Right cardiac atrium (tissue), 5 donors: ENCODE results near the gene RRAGC. TPM values are rescaled to one million over a fixed set of nuclear protein-coding genes. Genes with fewer than 3 reads are reported as not detected.
A peak's percentile ranks its signal among the peaks of the same experiment; 100 is the strongest.
"Not testable (repeated sequence)": the region's sequence is repeated elsewhere in the genome, so short reads cannot be mapped to it uniquely, and the experiment has no call there.

Source experiments
- ATAC-seq, 2 donors: fragments of 200-7000 bp; cut with Tn5 transposase; one replicate each; pipeline versions ENCODE4 v1.8.0 to v1.9.1; 2020; ENCODE audit warnings: moderate library complexity in 2 of 2, mild to moderate bottlenecking in 1 of 2
- DNase-seq, 3 donors: peaks; one replicate each; pipeline ENCODE4 v3.0.0-alpha.2; 2020
- H3K27ac ChIP-seq: one replicate; pipeline ENCODE4 v1.5.1; 2013; ENCODE audit warnings: mild to moderate bottlenecking, low read length, control low read depth, moderate library complexity
- H3K27me3 ChIP-seq: one replicate; pipeline ENCODE4 v1.6.1; 2013; ENCODE audit not compliant: control insufficient read depth, insufficient read depth
- H3K4me1 ChIP-seq: one replicate; pipeline ENCODE4 v1.6.1; 2013; ENCODE audit warnings: low read length; ENCODE audit not compliant: control insufficient read depth, insufficient read depth
- H3K4me3 ChIP-seq: one replicate; pipeline ENCODE4 v1.5.1; 2013; ENCODE audit warnings: low read length, control low read depth
- H3K9me3 ChIP-seq: one replicate; pipeline ENCODE4 v1.6.1; 2013; ENCODE audit warnings: low read length; ENCODE audit not compliant: control insufficient read depth
- WGBS: extraction: QIAGEN DNeasy Blood & Tissue Kit; methylation state at CpG from one replicate; pipeline ENCODE4 v1.1.7; 2013; 5-methylcytosine and 5-hydroxymethylcytosine counted together
- intact Hi-C, 4 donors: fragments of 100-400 bp; cut with DNase I; formaldehyde crosslinking; loops; one replicate each; pipeline versions ENCODE4 v1.11.0 to v1.14.0; 2022 to 2023
- polyA plus RNA-seq: library from polyadenylated mRNA; stranded (reverse); fragments of 200-250 nt; gene quantifications from one replicate; pipeline ENCODE4 v1.2.3, GENCODE V29; 2013
- total RNA-seq, 4 donors: library from RNA; stranded (reverse); fragmentation: NEBNext Ultra II Directional; extraction: Animal tissue kit (Norgen Biotek cat#: 25700); gene quantifications; one replicate each; pipeline ENCODE4 v1.2.1, GENCODE V29; 2021
- donor health status: healthy with polysubstance abuse.
- donor health status: DM: no; HTN: yes; CAD: no.
- donor health status: DM: no; HTN: no; CAD: no.
- donor health status: DM: no; HTN: yes; CAD: no; lungs with severe emphysema.
- donor health status: DM: yes; HTN: yes; CAD: no.

Gene RRAGC
- total and polyA plus RNA-seq, 5 donors = 12.5 to 21.8 (median 17.4) TPM

DNA sequence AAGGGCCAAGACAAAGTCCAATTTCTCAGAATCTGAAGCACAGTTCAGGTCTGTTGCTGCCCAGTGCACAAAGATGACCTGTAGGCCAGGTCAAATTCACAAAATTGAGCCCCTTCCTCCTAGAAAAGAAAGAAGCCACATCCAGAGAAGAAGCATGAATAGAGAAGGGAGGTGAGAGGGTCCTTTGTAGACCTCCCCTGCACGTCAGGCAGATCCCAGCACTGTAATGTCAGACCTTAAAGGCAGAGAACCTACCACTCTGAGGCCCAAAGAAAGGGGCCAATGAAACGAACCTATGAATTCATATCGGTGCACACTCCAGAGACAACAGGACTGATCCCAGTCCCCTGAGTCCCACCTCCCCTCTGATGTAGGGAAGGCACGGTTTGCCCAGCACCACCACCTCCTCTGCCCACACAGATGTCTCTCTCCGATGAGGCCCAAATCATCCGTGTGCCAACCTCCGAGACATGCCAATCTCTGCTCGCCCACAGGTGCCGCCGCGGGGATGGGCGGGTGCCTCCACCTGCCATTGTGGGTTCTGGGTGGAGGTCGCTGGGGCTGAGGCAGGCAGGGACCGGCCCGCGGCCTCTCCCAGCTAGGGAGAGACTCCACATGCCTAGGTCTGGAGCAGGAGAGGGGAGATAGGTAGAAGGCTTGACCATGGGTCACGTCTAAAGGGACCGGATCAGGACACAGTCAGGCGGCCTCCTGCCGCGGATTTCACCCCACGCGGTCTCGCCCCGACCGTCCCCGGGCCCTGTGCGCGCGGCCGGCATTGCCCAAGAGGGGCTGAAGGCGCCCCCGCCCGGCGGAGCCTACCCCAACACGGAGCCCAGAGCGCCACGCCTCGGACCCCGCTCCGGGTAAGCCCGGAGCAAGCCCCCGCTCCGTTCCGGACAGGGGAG lies 42.1 kb downstream of the RRAGC start:
- DNase-seq (peak in 2 of 3 donors; percentile 47 to 54), ATAC-seq (peak; percentile 20 to 36)
- 34% methylated on average over 45 of the region's 45 CpGs for WGBS
- no peaks in the 10 kb centered on the region for H3K4me1 ChIP-seq
- H3K27me3 ChIP-seq = no peaks in the 10 kb centered on the region
- intact Hi-C loops = loop anchor here in 1 of 4 donors (5.0 kb wide), 1 partner anchor 210 kb away; no protein-coding TSS in a partner anchor
- no peak overlapping the region for H3K27ac ChIP-seq
- H3K9me3 ChIP-seq = no peaks in the 10 kb centered on the region
- H3K4me3 ChIP-seq = peak overlapping the region; percentile 32

DNA sequence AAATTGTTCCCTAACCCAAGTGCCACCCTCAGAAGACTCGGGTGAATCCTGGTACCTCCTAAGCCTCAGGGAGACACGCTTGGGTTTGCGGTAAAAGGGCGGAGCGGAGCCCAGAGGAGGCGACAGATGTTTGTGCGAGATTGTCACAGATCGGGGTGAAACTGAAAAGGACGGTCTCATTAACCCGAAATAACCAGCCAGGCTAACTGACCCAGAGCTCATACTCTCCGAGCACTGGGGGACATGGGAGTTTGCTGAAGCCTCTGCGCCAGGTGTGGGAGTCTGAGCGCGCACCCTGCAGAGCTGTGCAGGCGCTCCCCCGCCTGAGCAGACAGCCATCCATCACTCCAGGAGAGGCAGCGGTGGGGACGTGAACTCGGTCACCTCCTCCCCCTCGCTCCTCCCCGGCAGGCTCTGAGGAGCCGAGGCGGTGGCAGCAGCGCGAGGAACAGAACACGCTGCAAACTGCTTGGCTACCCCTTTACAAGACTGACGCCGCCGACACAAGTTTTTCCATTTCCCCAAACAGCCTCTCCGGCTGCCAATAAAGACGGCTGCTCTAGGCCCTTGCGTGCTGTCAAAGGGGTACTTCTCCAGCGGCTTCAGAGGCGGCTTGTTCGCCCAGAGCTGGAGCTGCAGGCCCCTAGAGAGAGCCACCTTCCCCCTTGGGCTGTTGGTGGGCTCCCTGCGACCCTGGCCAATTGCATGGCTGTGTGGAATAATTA lies 43.5 kb downstream of the RRAGC start:
- no peak overlapping the region for H3K4me3 ChIP-seq
- 23% methylated on average over 36 of the region's 36 CpGs for WGBS

DNA sequence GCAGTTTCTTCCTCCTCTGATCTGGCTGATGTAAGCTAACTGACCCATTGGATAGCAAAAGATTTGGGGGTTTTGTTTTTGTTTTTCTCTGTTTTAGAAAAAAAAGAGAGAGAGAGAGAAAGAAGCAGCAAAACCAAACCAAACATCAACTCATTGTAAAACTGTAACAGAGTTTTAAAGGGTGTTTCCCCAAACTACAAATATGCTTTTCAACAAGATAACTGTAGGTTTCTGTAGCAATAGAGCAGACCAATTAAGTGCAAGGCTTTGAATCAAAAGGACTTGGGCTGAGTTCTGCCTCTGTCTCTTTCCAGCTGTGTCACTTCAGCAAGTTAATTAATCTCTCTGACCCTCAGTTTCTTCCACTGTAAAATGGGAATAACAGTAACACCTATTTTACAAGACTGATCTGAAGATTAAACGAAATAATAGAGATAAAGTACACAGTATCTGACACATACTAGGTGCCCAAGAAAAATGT lies 44.5 kb downstream of the RRAGC start:
- Histone ChIP-seq H3K4me3 (no peak overlapping the region), H3K27me3 (no peaks in the 10 kb centered on the region), H3K27ac (no peak overlapping the region), H3K9me3 (no peaks in the 10 kb centered on the region), H3K4me1 (no peaks in the 10 kb centered on the region)
- DNase-seq (no peak), ATAC-seq (no peak)
- intact Hi-C loops = loop anchor here in 1 of 4 donors (5.0 kb wide), 1 partner anchor 208 kb away; no protein-coding TSS in a partner anchor
- WGBS = 66% methylated on average over 1 of the region's 1 CpG

More for the DNA sequence above, 43.5 kb downstream of the RRAGC start:
- Histone ChIP-seq H3K4me1 (no peaks in the 10 kb centered on the region), H3K27ac (no peak overlapping the region), H3K27me3 (no peaks in the 10 kb centered on the region), H3K9me3 (no peaks in the 10 kb centered on the region)
- no peak for ATAC-seq
- intact Hi-C loops = loop anchor here in 2 of 4 donors (1.0 to 5.0 kb wide), 2 partner anchors 194 to 209 kb away; no protein-coding TSS in a partner anchor
- no peak for DNase-seq

DNA sequence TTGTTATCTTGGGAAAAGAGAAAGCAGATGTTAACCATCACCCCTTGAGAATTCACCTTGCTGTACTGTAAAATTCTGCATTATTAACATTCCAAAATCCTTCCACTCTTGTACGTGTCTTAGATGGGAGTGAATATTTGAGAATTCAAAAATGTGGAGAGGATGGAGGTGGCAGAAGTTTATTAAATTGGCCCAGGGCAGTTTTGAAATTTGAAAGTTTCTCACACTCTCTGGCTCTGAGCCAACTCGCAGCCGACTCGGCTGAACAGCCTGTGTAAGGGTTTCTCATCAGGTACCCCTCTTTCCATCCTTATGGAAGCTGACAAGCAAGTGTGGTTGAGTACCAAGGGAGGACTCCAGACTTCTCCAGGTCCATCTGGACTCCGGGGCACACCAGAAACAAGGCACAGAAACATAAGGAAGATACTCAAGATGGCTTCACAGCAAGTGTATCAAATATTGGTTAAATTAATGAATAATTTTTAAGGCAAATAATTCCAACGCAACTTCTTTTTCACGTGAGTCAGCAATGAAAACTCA lies 45.1 kb downstream of the RRAGC start:
- Histone ChIP-seq H3K27me3 (no peaks in the 10 kb centered on the region), H3K9me3 (no peaks in the 10 kb centered on the region), H3K4me1 (no peaks in the 10 kb centered on the region), H3K4me3 (no peak overlapping the region), H3K27ac (no peak overlapping the region)
- intact Hi-C loops = no loop called here
- ATAC-seq (no peak), DNase-seq (no peak)
- 56% methylated on average over 7 of the region's 7 CpGs for WGBS

DNA sequence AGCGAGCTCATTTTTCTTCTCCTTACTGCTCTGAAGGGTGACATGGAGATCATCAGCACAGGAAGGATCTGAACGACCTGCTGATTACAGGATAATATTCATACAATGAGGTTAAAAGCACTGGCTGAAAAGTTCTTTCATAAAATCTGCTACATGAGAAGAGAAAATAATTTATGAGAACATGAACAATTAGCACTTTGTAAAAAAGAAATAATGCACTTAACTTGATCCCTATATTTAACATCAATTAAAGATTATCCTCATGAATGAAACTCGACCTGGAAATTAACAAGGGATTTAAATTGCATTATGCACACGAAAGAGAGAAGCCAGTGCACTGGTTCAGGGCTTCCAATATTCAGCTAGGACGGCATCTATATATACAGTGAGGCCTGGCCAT lies 46.6 kb downstream of the RRAGC start:
- no peak for ATAC-seq
- no peak for DNase-seq
- Histone ChIP-seq H3K4me1 (no peaks in the 10 kb centered on the region), H3K4me3 (no peak overlapping the region), H3K9me3 (no peaks in the 10 kb centered on the region), H3K27me3 (no peaks in the 10 kb centered on the region), H3K27ac (no peak overlapping the region)
- intact Hi-C loops = no loop called here
- WGBS = 60% methylated on average over 5 of the region's 5 CpGs

DNA sequence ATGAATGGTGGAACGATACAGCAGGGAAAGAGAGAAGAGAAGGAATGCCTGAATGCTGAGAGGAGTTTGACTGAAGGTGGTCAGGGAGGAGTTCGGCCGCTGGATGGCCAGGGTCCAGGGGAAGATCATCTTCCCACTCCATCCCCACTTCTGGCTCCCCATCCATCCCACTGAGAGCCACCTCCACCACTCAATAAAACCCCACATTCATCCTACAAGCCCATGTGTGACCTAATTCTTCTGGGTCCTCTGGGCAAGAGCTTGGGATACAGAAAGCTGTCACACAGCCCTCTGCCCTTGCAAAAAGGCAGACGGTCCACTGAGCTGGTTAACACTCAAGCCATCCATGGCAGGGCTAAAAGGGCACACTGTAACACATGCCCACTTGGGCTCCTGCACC lies 48.1 kb downstream of the RRAGC start:
- H3K4me3 ChIP-seq, DNase-seq, ATAC-seq, H3K4me1 ChIP-seq, intact Hi-C loops, H3K9me3 ChIP-seq, H3K27me3 ChIP-seq, H3K27ac ChIP-seq: not testable (repeated sequence)
- WGBS = 71% methylated on average over 4 of the region's 4 CpGs

DNA sequence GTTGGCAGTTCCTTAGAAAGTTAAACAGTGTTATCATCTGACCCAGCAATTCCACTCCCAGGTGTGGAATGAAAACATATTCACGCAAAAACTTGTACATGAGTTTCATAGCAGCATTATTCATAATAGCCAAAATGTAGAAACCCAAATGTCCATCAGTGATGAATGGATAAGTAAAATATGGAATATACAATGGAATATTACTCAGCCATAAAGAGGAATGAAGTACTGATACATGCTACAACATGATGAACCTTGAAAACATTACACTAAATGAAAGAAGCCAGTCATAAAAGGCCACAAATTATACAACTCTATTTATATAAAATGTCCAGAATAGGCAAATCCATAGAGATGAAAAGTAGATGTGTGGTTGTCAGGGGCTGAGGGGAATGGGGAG lies 53.5 kb downstream of the RRAGC start:
- ATAC-seq = no peak
- no peak overlapping the region for H3K27ac ChIP-seq
- H3K9me3 ChIP-seq = no peaks in the 10 kb centered on the region
- no peak for DNase-seq
- peaks cover 2% of the 10 kb centered on the region for H3K27me3 ChIP-seq
- H3K4me3 ChIP-seq = no peak overlapping the region
- intact Hi-C loops = no loop called here
- WGBS = 97% methylated on average over 1 of the region's 1 CpG
- no peaks in the 10 kb centered on the region for H3K4me1 ChIP-seq

DNA sequence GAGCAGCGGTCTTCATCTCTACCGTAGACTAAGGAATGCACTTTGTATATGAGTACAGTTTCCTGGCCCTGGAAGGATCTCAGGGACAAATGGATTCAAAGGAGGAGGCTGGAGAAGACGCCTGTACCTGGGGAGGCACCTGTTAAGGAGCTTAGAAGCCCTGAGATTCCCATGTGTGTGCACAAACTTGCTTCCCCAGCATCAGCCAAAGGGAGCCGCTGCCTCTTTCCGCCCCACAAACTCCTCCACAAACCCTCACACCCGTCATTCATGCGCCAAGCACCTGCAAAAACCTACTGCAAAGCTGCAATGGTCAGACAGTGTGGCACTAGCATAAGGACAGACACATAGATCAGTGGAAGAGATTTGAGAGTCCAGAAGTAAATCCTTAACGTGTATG lies 54.5 kb downstream of the RRAGC start:
- Histone ChIP-seq H3K4me1 (no peaks in the 10 kb centered on the region), H3K9me3 (no peaks in the 10 kb centered on the region), H3K27ac (no peak overlapping the region), H3K27me3 (peaks cover 2% of the 10 kb centered on the region), H3K4me3 (no peak overlapping the region)
- ATAC-seq (no peak), DNase-seq (no peak)
- intact Hi-C loops = no loop called here
- 59% methylated on average over 8 of the region's 8 CpGs for WGBS

DNA sequence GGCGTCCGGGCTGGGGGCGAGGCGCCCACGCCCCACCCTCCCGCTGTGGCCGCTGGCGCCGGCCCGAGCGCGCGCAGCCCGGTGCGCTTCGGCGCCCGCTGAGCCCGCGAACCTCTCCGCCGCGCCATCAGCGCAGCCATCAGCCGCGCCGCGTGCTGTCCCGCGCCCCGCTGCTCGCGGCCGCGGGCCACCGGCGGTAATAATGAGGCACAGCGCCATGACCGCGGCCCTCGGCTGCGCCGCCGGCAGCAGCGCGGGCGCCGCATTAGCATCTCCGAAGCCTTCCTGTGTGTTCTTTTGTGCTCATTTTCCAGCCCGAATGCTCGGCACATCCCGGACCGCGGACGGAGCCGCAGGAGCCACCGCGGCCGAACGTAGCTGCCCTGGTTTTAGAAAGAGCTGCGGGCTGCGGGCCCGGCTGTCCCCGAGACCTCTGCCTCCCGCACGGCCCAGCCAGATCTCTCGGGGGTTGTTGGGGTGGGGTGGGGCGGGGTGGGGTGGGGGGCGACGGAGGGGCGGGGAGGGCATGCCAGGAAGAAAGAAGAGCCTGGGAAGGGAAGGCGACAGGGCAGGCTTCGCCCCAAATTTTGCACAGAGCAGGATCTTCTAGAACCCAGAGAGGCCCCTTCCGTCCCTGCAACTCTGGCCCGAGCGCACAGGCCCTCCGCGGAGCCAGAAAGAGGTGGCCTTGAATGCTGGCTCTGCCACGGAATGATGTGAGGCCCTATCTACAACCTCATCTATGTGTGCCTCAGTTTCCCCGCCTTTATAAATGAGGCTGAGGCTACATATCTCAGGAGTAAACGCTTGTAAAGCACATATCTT lies 55.3 kb downstream of the RRAGC start:
- no peaks in the 10 kb centered on the region for H3K9me3 ChIP-seq
- WGBS = 3% methylated on average over 81 of the region's 81 CpGs
- H3K4me1 ChIP-seq = no peaks in the 10 kb centered on the region
- no peak overlapping the region for H3K27ac ChIP-seq
- H3K27me3 ChIP-seq = peaks cover 2% of the 10 kb centered on the region
- DNase-seq (no peak), ATAC-seq (no peak)
- intact Hi-C loops = no loop called here
- H3K4me3 ChIP-seq = peak overlapping the region; percentile 20

DNA sequence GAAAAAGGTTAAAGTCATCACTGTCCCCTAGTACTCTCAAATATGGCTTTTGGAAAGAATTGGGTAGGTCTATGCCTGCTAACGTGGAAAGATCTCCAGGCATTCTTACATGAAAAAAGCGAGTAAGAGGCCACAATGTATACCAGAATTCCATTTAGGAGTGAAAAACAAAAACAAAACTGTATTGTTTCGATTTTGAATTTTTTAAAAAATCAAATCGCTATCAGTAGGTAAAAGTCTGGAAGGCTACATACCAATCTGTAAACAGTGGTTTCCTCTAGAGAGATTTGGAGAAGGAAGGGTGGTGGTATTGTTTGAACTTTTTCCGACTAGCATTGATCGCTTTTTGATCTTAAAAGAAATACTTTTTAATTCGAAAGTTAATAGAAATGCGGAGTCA lies 55.9 kb downstream of the RRAGC start:
- intact Hi-C loops = no loop called here
- WGBS = 14% methylated on average over 8 of the region's 8 CpGs
- Histone ChIP-seq H3K27ac (no peak overlapping the region), H3K4me3 (peak overlapping the region; percentile 20), H3K27me3 (peaks cover 2% of the 10 kb centered on the region), H3K9me3 (no peaks in the 10 kb centered on the region), H3K4me1 (no peaks in the 10 kb centered on the region)
- no peak for DNase-seq
- no peak for ATAC-seq
